HG03097 (cell line): Measurements from ENCODE around the gene ZNF385A.

Experiments
- ATAC-seq: cut with Tn5 transposase; IDR thresholded peaks from one replicate; pipeline ENCODE4 v1.9.1; 2021; ENCODE audit not compliant: unreplicated experiment, low FRiP score

The ZNF385A gene

DNA sequence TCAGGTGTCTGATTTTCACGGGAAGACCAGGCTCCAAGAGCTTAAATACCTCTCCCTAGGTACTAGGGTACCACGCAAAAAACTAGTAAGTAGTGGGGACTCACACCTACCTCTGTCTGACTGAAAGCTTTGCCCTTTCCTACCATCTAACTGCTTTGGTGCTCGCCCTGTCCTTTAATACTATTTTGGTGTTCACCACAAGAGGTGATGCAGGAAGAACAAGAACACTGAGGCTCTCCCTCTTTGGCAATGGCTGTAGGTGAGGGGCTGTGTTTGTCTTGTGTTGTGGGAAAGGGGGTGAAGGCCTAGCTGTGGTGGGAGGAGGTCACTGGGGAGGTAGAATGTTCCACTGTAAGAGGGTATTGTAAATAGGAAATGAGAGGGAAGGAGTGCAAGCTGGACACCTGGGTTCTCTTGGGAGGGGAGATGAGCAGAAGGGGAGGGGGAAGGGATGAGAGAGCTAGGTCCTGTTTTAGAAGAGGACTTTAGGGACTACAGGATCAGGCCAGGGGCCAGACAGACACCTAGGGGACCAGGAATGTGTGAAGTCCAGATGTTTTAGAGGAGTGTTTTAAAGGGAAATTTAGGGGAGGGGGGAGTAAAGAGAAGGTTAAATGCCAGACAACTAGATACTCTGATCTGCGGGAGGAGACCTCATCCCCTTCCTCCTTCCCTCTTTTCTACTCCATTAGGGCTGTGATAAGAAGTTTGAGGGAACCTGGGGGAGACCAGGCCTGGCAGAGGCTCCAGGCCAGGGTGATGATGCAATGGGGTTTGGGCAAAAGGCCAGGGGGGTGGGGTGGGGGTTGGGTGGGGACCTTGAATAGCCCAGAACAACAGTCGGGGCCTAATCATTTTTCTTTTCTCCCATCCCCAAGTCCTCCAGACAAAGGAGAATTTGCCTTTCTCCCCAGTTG lies 32.4 kb upstream of the ZNF385A start:
- no peak for ATAC-seq

- ATAC-seq: no peak
Observed at GRCh38 chr12:54415221-54415929, 30.8 kb upstream of the ZNF385A start.

DNA sequence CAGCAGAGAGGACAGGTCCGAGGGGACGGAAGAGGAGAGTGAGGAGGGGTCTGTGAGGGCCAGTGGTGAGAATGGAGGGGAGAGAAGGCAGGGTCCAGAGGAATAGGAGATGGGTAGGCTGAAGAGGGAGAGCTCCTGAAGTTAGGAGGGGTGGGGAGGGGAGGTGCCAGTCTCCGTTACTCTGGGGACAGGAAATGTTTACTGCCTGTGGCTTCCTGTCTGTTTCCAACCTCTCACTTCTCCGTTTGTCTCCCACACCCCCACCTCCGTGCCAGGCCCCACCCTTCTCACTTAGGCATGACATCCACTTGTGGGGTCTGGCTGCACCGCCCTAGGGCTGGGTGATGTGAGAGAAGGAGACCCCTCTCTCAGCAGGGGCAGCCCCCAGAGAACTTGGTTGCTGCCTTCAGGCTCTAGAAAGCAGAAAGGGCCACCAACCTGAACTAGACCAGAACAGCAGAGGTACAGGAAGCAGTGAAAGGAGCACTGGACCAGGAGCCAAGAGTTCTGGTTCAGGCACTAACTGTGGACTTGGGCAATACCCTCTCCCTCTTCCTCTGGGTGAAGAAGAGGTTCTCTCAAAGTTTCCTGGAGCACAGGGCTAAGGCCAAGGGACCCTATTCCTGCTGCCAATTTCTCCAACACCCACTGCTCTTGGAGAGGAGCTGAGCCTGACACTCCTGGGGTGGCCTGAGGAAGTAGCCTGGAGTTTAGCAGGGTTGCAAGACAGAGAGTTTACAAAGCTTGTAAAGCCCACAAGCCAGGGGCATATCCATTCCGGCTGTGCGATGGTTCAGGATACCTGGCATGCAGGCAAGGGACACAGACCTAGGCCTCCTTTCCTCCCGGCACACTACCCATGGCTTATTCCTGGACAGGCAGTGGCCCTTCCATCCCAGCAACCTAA lies 29.0 kb upstream of the ZNF385A start:
- no peak for ATAC-seq

DNA sequence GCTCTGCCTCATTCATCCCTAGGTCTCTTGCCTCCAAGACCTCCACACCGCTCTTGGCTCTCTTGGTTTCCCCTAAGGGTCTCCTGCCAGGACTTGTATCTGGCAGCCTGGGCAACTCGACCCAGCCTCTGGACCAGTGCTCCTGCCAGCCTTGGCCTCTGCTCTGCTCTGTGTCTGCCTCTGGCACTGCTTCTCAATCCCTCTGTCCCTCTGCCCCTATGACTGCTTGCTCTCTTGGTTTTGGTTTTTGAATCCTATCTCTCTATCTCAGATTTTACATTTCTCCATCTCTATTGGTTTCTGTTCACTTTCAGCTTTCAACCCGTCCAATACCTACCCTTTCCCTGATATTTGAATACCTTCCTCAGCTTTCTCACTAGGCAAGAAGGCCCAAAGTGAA lies 28.3 kb upstream of the ZNF385A start:
- no peak for ATAC-seq

- ATAC-seq: no peak
Observed at GRCh38 chr12:54412348-54412747, 27.8 kb upstream of the ZNF385A start.

- ATAC-seq: no peak
Observed at GRCh38 chr12:54411391-54412241, 27.1 kb upstream of the ZNF385A start.

DNA sequence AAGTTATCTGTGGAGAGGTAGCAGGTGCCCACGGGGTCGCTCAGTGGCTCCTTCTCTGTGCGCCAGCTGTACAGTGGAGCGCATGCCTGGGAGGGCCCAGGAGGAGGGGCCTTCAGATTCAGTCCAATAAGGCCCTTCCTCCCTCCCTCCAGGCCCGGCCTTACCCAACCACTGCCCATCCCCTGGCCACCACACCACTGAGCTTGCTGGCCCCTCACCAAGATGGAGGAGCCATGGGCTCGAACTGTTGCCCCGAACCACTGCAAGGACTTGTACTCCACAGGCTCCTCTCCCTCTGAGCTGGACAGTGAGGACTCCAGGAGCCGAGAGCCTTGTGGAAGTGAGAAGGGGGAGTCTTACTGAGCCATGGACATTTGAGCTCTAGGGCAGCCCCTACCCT lies 24.7 kb upstream of the ZNF385A start:
- ATAC-seq: no peak

DNA sequence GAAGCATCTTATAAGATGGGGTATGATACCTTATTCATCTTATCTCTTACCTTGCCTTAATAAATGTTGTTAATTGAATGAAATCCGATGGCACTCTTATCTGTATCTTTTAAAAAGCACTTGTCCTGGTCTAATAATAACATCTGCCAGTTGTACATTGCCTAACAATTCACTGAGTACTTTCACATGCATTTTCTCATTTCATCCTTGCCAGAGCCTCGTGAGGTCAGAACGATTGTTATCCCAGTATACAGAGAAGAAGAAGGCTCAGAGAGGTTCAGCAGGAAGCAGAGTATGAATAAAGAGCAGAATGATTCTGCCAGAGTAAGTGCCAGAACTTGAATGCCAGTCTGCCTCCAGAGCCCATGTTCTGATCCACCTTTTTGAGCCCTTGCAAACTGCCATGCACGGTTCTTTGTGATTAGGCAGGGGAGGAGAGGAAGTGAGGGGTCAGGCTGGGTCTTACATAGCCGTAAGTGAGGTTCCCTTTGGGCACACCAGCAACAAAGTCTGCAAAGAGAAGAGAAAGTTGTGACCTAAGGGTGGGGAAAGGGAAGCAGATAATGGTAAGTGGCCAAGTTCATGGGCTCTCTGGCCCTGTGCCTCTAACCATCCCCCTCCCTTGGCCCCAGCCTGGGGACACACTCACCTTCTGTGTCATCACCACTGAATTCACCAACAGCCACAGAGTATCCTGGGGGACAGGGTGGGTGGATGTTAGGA lies 22.8 kb upstream of the ZNF385A start:
- ATAC-seq: no peak

DNA sequence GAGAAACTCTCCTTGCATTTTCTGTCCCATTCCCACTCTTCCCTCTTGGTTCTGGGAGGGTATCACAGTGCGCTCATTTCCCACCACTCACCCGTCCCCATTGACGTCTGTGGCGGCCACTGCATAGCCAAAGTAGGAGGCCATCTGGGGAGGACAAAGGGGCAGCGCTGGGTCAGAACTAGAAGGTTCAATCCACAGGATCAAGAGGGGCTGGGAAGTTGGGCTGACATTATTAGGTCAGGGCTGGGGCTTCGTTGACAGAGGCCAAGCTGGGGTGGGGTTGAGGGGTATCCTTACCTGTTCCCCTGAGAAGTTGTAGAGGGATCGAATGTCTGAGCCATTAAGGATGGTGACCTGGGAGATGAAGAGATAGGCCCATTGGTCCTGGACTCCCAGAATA lies 21.0 kb upstream of the ZNF385A start:
- no peak for ATAC-seq

DNA sequence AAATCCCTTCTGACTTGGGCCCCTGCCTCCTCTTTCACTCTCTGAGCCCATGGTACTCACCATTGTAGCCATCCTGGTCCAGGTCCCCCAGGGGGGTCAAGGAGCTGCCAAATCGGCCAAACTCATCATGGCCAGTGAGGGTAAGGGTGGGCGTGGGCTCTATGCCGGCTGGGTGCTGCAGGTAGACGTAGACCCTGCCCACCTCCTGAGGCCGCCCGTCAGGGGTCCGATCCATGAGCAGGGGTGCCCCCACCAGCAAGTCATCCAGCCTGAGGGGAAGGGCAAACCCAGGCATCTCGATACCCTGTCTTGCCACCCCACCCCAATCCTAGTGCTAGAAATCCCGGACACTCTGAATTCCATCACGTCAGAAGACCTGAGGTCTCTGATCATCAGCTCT lies 20.6 kb upstream of the ZNF385A start:
- ATAC-seq: no peak

- ATAC-seq: no peak
Observed at GRCh38 chr12:54404061-54405004, 19.8 kb upstream of the ZNF385A start.

GRCh38 chr12:54401119-54401518 lies 16.6 kb upstream of the ZNF385A start:
- ATAC-seq: no peak

DNA sequence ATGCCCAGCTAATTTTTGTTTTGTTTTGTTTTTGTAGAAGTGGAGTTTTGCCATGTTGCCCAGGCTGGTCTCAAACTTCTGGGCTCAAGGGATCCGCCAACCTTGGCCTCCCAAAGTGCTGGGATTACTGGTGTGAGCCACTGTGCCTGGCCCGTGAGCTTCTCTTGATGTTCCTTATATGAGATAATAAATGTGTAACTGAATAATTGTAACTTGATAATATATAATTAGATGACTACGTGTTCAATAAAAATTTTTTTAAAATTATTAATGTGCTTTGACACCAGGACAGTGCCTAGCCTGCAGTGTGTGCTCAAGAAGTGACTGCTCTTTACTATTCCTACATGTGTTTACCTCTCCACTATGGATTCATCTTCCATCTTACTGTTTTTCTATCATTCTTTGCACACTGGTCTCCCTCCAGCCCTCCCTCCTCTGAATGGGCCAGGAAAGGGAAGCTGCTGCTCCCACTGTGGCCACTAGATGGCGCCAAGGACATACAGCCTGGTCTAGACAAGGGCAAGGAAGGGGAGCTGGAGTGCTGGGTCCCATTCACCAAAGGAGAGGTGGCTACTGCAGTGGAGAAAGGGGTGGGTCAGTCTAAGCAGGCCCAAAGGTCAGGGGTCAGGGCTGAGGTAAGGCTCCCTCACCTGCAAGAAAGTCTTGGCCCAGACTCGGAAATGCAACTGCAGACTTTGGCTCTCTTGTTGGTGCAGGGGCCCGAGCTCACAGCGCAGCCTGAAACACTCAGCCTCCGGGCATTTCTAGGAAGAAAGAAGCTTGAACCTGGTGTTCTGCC lies 14.7 kb upstream of the ZNF385A start:
- ATAC-seq: no peak

GRCh38 chr12:54398218-54398617 lies 13.7 kb upstream of the ZNF385A start:
- no peak for ATAC-seq

GRCh38 chr12:54397157-54397556 lies 12.6 kb upstream of the ZNF385A start:
- ATAC-seq: no peak

GRCh38 chr12:54395545-54395944 lies 11.0 kb upstream of the ZNF385A start:
- no peak for ATAC-seq

GRCh38 chr12:54394986-54395385 lies 10.5 kb upstream of the ZNF385A start:
- ATAC-seq: no peak
